DMS 273 treated with DMSO at 0.1 percent for 48 hours (cell line): ENCODE results near the gene KANK3.
"Not testable (repeated sequence)": the region's sequence is repeated elsewhere in the genome, so short reads cannot be mapped to it uniquely, and the experiment has no call there.

Source experiments
- DNase-seq: peaks from one replicate; lab custom pipeline; 2025; lab: John Stamatoyannopoulos, UW

The KANK3 gene

GRCh38 chr19:8316351-8317125, 26.5 kb downstream of the KANK3 start:
- DNase-seq: no peak

DNA sequence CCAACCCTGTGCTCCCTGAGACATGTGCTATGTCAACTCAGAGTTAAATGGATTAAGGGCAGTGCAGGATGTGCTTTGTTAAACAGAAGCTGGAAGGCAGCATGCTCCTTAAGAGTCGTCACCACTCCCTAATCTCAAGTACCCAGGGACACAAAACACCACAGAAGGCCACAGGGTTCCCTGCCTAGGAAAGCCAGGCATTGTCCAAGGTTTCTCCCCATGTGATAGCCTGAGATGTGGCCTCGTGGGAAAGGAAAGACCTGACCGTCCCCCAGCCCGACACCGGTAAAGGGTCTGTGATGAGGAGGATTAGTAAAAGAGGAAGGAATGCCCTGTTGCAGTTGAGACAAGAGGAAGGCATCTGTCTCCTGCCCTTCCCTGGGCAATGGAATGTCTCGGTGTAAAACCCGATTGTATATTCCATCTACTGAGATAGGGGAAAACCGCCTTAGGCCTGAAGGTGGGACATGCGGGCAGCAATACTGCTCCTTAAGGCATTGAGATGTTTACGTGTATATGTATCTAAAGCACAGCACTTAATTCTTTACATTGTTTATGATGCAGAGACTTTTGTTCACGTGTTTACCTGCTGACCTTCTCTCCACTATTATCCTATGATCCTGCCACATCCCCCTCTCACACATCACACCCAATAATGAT, 28.0 kb downstream of the KANK3 start:
- DNase-seq: not testable (repeated sequence)

DNA sequence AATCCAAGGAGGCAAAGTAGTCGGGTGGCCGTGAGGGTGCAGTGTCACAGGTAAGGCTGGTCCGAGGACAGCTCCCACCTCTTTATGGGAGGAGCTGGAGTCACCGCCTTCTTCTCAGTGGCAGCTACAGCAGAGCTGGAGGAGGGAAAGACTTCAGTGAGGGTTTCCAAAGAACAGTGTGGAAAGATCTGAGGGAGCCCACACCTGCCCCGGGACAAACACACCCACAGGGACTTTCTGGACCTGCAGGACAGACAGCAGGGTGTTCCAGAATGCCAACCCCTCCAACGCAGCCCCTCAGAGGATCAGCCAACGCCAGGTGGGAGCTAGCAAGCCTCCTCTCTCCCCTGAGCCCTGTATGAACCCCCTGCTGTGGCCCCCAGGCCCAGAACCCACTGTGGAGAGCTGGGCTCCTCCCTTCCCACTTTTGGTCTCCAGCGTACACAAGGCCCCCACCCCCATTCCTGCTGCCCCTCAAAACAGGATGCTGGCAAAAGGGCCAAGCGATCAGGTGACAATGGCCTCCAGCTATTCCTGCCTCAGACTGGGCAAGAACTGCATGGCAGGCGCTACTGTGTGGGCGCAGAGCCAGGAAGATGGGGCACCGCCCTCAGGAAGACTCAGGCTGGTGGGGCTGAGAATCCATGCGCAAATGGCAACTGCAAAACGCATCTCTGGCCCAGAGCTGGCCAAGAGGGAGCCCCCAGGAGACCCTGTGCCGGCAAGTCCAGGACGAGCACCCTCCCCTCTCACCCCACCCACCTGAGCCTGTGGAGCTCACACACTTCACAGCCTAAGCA, 31.4 kb downstream of the KANK3 start:
- no peak for DNase-seq

- no peak for DNase-seq
These were observed 32.6 kb downstream of the KANK3 start for GRCh38 chr19:8310342-8311055.

- DNase-seq: no peak
These were observed 34.2 kb downstream of the KANK3 start for GRCh38 chr19:8308891-8309291.

DNA sequence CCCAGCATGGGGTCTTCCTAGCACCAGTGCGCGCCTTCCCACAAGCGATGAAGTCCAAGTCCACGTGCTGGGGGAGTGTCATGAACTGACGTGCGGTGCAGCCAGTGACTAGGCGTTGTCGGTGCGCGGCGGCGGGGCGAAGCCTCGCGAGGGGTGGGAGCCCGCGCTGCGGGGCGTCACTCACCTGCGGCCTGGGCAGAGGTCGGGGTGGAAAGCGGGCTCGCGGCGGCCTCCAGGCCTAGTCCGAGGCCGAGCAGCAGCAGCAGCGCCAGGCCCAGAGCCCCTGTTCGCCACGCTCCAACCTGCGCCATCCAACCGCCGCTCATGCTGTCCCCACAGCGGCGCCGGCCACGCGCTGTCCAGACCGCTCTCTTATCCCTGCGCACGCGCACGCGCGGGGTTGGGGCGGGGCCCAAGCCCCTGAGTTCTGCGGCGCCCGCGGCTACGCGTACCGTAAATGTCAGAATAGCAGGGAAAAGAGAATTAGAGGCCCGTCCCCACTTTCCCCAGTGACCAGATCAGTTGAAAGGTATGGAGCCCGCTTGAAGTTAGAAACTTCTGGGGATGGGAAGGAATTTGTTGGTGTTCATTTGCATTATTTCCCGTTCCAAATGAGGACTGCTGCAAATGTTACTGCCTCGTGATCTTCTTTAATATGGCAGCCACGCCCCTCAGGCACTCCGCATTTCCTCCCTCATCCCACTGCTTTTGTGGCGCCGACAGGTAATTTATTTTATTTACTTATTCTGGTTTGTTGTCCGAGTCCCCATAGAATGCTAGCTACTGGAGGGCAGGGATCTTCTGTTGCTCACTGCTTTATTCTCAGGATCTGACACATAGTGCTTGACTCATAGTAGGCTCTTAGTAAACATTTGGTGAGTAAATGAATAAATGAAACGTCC, 34.8 kb downstream of the KANK3 start, which contains the start of gene CD320:
CD320 (minus strand) TSS at position 394 of the 902 bp plus-strand sequence; CDS start at position 326, 68 bp downstream.
- peak; percentile 79 for DNase-seq

GRCh38 chr19:8307400-8307964, 35.6 kb downstream of the KANK3 start:
- DNase-seq: no peak

GRCh38 chr19:8306235-8307054, 36.6 kb downstream of the KANK3 start:
- no peak for DNase-seq

- DNase-seq: no peak
These were observed 37.3 kb downstream of the KANK3 start for GRCh38 chr19:8305798-8306197.

GRCh38 chr19:8304841-8305621, 38.0 kb downstream of the KANK3 start:
- no peak for DNase-seq

GRCh38 chr19:8302734-8303133, 40.3 kb downstream of the KANK3 start:
- DNase-seq: no peak

DNA sequence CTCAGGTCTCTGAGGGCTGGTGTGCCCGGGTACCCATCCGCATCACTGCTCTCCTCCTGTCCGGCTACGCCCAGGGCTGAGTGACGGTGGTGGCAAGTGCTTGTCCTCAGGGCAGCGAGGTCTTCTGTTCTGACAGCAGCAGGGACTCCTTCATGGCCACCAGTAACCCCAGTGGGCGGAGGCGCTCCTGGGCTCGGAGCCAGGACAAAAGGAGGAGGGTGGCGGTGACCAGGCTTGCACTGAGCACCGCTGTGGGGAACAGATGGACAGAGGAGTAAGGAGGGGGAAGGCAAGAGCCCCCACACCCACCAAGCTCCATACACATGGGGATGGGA, 40.7 kb downstream of the KANK3 start:
- DNase-seq: peak; percentile 23

- DNase-seq: not testable (repeated sequence)
These were observed 51.7 kb downstream of the KANK3 start for GRCh38 chr19:8291337-8291736.

- DNase-seq: not testable (repeated sequence)
These were observed 66.6 kb downstream of the KANK3 start for GRCh38 chr19:8276508-8276907.
